T-helper 1 cell (primary cell): ENCODE results near the gene RASSF5.
"Not testable (repeated sequence)": the region's sequence is repeated elsewhere in the genome, so short reads cannot be mapped to it uniquely, and the experiment has no call there.

Experiments used
- DNase-seq, 5 donors: peaks; one replicate each; pipeline ENCODE4 v3.0.0-alpha.2; 2012 to 2020

RASSF5 gene

GRCh38 chr1:206477110-206477509 is 30.2 kb upstream of the RASSF5 start:
- no peak for DNase-seq

- no peak for DNase-seq
Observed at GRCh38 chr1:206477581-206478380, 29.6 kb upstream of the RASSF5 start.

GRCh38 chr1:206478746-206479145 is 28.6 kb upstream of the RASSF5 start:
- DNase-seq = no peak

- peak in 4 of 5 donors; percentile 43 to 66 (median 52) for DNase-seq
Observed at GRCh38 chr1:206479183-206480125, 27.9 kb upstream of the RASSF5 start.

GRCh38 chr1:206480211-206480610 is 27.1 kb upstream of the RASSF5 start:
- no peak for DNase-seq

GRCh38 chr1:206482611-206483010 is 24.7 kb upstream of the RASSF5 start:
- no peak for DNase-seq

- DNase-seq = not testable (repeated sequence)
Observed at GRCh38 chr1:206483864-206484263, 23.5 kb upstream of the RASSF5 start.

- no peak for DNase-seq
Observed at GRCh38 chr1:206484901-206485300, 22.4 kb upstream of the RASSF5 start.

GRCh38 chr1:206486995-206487788 is 20.1 kb upstream of the RASSF5 start:
- no peak for DNase-seq

GRCh38 chr1:206487970-206488369 is 19.4 kb upstream of the RASSF5 start:
- no peak for DNase-seq

- DNase-seq = no peak
Observed at GRCh38 chr1:206488466-206488865, 18.9 kb upstream of the RASSF5 start.

GRCh38 chr1:206489980-206490770 is 17.2 kb upstream of the RASSF5 start:
- peak in 4 of 5 donors; percentile 48 to 62 (median 53) for DNase-seq

GRCh38 chr1:206490771-206491405 is 16.4 kb upstream of the RASSF5 start:
- no peak for DNase-seq

GRCh38 chr1:206491616-206492015 is 15.7 kb upstream of the RASSF5 start:
- DNase-seq = no peak

- no peak for DNase-seq
Observed at GRCh38 chr1:206492589-206492988, 14.7 kb upstream of the RASSF5 start.

GRCh38 chr1:206493279-206493678 is 14.1 kb upstream of the RASSF5 start:
- no peak for DNase-seq

- DNase-seq = no peak
Observed at GRCh38 chr1:206495011-206495461, 12.3 kb upstream of the RASSF5 start.

- DNase-seq = no peak
Observed at GRCh38 chr1:206495493-206496046, 11.8 kb upstream of the RASSF5 start.

- DNase-seq = no peak
Observed at GRCh38 chr1:206496131-206496793, 11.1 kb upstream of the RASSF5 start.

GRCh38 chr1:206497363-206497762 is 10.0 kb upstream of the RASSF5 start:
- no peak for DNase-seq
